H1 (cell line): Measurements from ENCODE around the gene ERG28. TPM values are rescaled to one million over a fixed set of nuclear protein-coding genes. Genes with fewer than 3 reads are reported as not detected.

Experiments
- CTCF ChIA-PET: fragments of 300-600 bp; sonication (Branson Sonifier 250); formaldehyde crosslinking; loops from one replicate; lab custom pipeline; 2021; ENCODE audit not compliant: partially characterized antibody; lab: Charles Lee
- POLR2A ChIA-PET: fragments of 300-600 bp; sonication (Branson Sonifier 250); formaldehyde crosslinking; loops from one replicate; lab custom pipeline; 2021; ENCODE audit warnings: inconsistent platforms; ENCODE audit not compliant: partially characterized antibody; lab: Charles Lee
- DNase-seq, 2 experiments: peaks; one replicate each; pipeline versions ENCODE4 v3.0.0 to v3.0.0-alpha.2; 2010 to 2022; ENCODE audit warnings: low spot score in 2 of 2, low read depth in 1 of 2, mixed read lengths in 1 of 2
- FAIRE-seq: peaks from 2 replicates; lab custom pipeline; 2011; peaks lifted over from hg19 to GRCh38; lab: Jason Lieb, UNC
- H2AFZ ChIP-seq: 2 replicates; pipeline ENCODE4 v1.8.1; 2012; ENCODE audit warnings: low read length, inconsistent platforms
- H2AK5ac ChIP-seq: 2 replicates; pipeline ENCODE4 v1.6.1; 2013; ENCODE audit warnings: low read depth, low read length
- H2BK120ac ChIP-seq: replicated peaks from 2 replicates; pipeline ENCODE3; 2013; ENCODE audit warnings: low read depth, low read length, inconsistent platforms
- H2BK12ac ChIP-seq: 2 replicates; pipeline ENCODE4 v1.6.1; 2013; ENCODE audit warnings: low read depth, low read length
- H2BK15ac ChIP-seq: 2 replicates; pipeline ENCODE4 v1.6.1; 2013; ENCODE audit warnings: low read length
- H2BK20ac ChIP-seq: 2 replicates; pipeline ENCODE4 v1.6.1; 2013; ENCODE audit warnings: low read length
- H2BK5ac ChIP-seq: 2 replicates; pipeline ENCODE4 v1.6.1; 2013; ENCODE audit warnings: low read depth, low read length
- H3K14ac ChIP-seq: 2 replicates; pipeline ENCODE4 v1.6.1; 2013; ENCODE audit warnings: inconsistent platforms; ENCODE audit not compliant: insufficient read length
- H3K18ac ChIP-seq: 2 replicates; pipeline ENCODE4 v1.6.1; 2013; ENCODE audit warnings: low read length; ENCODE audit errors: extremely low read depth
- H3K23ac ChIP-seq: 2 replicates; pipeline ENCODE4 v1.6.1; 2013; ENCODE audit warnings: inconsistent platforms; ENCODE audit not compliant: insufficient read length
- H3K23me2 ChIP-seq: 2 replicates; pipeline ENCODE4 v1.6.1; 2013; ENCODE audit warnings: low read depth, low read length
- H3K27ac ChIP-seq: 2 replicates; pipeline ENCODE4 v1.6.1; 2011; ENCODE audit warnings: low read depth, low read length, inconsistent platforms
- H3K27me3 ChIP-seq, 4 experiments: replicated peaks in 1 of 4; 1 replicate in 1 of 4; 2 replicates in 3 of 4; pipeline versions ENCODE4 v1.6.1 to v1.8.1; 2011 to 2013; ENCODE audit warnings: low read length in 3 of 4, mild to moderate bottlenecking in 3 of 4, inconsistent platforms in 2 of 4, mixed read lengths in 2 of 4, moderate library complexity in 1 of 4; ENCODE audit not compliant: control insufficient read depth in 3 of 4, insufficient read depth in 3 of 4; ENCODE audit errors: extremely low read depth in 1 of 4
- H3K36me3 ChIP-seq, 4 experiments: 2 replicates each; pipeline versions ENCODE4 v1.6.1 to v1.8.1; 2011 to 2013; ENCODE audit warnings: mild to moderate bottlenecking in 4 of 4, low read length in 3 of 4, moderate library complexity in 2 of 4, control low read depth in 1 of 4, inconsistent platforms in 1 of 4; ENCODE audit not compliant: insufficient read depth in 4 of 4, control insufficient read depth in 2 of 4
- H3K4ac ChIP-seq: replicated peaks from 2 replicates; pipeline ENCODE3; 2013; ENCODE audit warnings: low read length, low read depth, mixed read lengths, inconsistent platforms; ENCODE audit not compliant: insufficient read length
- H3K4me1 ChIP-seq, 4 experiments: replicated peaks in 1 of 4; 1 replicate in 1 of 4; 2 replicates in 3 of 4; pipeline versions ENCODE4 v1.6.1 to v1.8.1; 2011 to 2013; ENCODE audit warnings: low read length in 3 of 4, inconsistent platforms in 2 of 4, mixed read lengths in 1 of 4; ENCODE audit not compliant: insufficient read depth in 4 of 4, control insufficient read depth in 3 of 4
- H3K4me2 ChIP-seq, 2 experiments: 2 replicates each; pipeline versions ENCODE4 v1.6.1 to v1.8.1; 2011 to 2013; ENCODE audit warnings: low read depth in 2 of 2, low read length in 2 of 2, control low read depth in 1 of 2, inconsistent platforms in 1 of 2, mild to moderate bottlenecking in 1 of 2; ENCODE audit not compliant: insufficient read depth in 1 of 2
- H3K4me3 ChIP-seq, 4 experiments: fragments of 200-600, 300-600 bp in 1 of 4; sonication (generic), shearing (Covaris generic), sonication (Bioruptor Twin) in 1 of 4; 2 replicates each; pipeline versions ENCODE4 v1.5.1 to v1.8.1; 2011 to 2016; ENCODE audit warnings: low read length in 4 of 4, low read depth in 3 of 4, control low read depth in 2 of 4, inconsistent platforms in 2 of 4, mild to moderate bottlenecking in 2 of 4, mixed read lengths in 1 of 4, moderate library complexity in 1 of 4; ENCODE audit not compliant: insufficient read depth in 2 of 4; ENCODE audit errors: extremely low read depth in 1 of 4
- H3K56ac ChIP-seq: replicated peaks from 2 replicates; pipeline ENCODE3; 2013; ENCODE audit warnings: low read depth, mild to moderate bottlenecking, mixed read lengths, low read length, inconsistent platforms; ENCODE audit not compliant: insufficient read length
- H3K79me1 ChIP-seq: 2 replicates; pipeline ENCODE4 v1.6.1; 2013; ENCODE audit warnings: low read depth, low read length, control low read depth
- H3K79me2 ChIP-seq, 2 experiments: 2 replicates each; pipeline versions ENCODE4 v1.6.1 to v1.8.1; 2012 to 2013; ENCODE audit warnings: low read length in 2 of 2, mild to moderate bottlenecking in 2 of 2, inconsistent platforms in 1 of 2; ENCODE audit not compliant: insufficient read depth in 2 of 2, control insufficient read depth in 1 of 2
- H3K9ac ChIP-seq, 4 experiments: replicated peaks in 1 of 4; 1 replicate in 1 of 4; 2 replicates in 3 of 4; pipeline versions ENCODE4 v1.6.1 to v1.8.1; 2011 to 2013; ENCODE audit warnings: low read depth in 3 of 4, low read length in 3 of 4, control low read depth in 2 of 4, mild to moderate bottlenecking in 2 of 4, moderate library complexity in 2 of 4, inconsistent platforms in 1 of 4; ENCODE audit errors: extremely low read depth in 1 of 4
- H3K9me3 ChIP-seq, 2 experiments: 2 replicates each; pipeline versions ENCODE4 v1.6.1 to v1.8.1; 2012 to 2013; ENCODE audit warnings: mild to moderate bottlenecking in 2 of 2, moderate library complexity in 2 of 2, control low read depth in 1 of 2, inconsistent platforms in 1 of 2, low read depth in 1 of 2, low read length in 1 of 2, mixed read lengths in 1 of 2; ENCODE audit not compliant: insufficient read depth in 2 of 2
- H4K20me1 ChIP-seq, 2 experiments: replicated peaks in 1 of 2; 2 replicates each; pipeline versions ENCODE3 to v1.8.1; 2011 to 2013; ENCODE audit warnings: inconsistent platforms in 2 of 2, low read length in 2 of 2, mild to moderate bottlenecking in 1 of 2; ENCODE audit not compliant: insufficient read depth in 2 of 2, control insufficient read depth in 1 of 2
- H4K5ac ChIP-seq: 2 replicates; pipeline ENCODE4 v1.6.1; 2013; ENCODE audit warnings: low read length, low read depth, mixed read lengths, inconsistent platforms; ENCODE audit not compliant: insufficient read length
- H4K8ac ChIP-seq: 2 replicates; pipeline ENCODE4 v1.8.0; 2013; ENCODE audit warnings: mild to moderate bottlenecking, moderate library complexity, low read length, inconsistent platforms; ENCODE audit not compliant: insufficient read depth; ENCODE audit errors: extremely low read depth
- H4K91ac ChIP-seq: replicated peaks from 2 replicates; pipeline ENCODE3; 2013; ENCODE audit warnings: low read length, mixed read lengths, inconsistent platforms; ENCODE audit not compliant: insufficient read length
- BCL11A ChIP-seq, 2 experiments: IDR thresholded peaks; one replicate each; pipeline ENCODE4 v1.6.1; 2011; ENCODE audit warnings: low read depth in 2 of 2, low read length in 2 of 2, mild to moderate bottlenecking in 2 of 2
- CBX8 ChIP-seq: fragments of 300-800, 300-1000 bp; sonication (generic); IDR thresholded peaks from 2 replicates; pipeline ENCODE4 v1.7.1; 2016; ENCODE audit warnings: low read depth, low read length, borderline replicate concordance
- CHD2 ChIP-seq: IDR thresholded peaks from 2 replicates; pipeline ENCODE4 v1.6.1; 2012; ENCODE audit warnings: low read length, improper control_type of control experiment
- CTBP2 ChIP-seq: IDR thresholded peaks from 2 replicates; pipeline ENCODE4 v1.7.0; 2011; ENCODE audit warnings: borderline replicate concordance, mild to moderate bottlenecking, moderate library complexity, mixed read lengths, low read length; ENCODE audit not compliant: insufficient read depth, insufficient read length
- EGR1 ChIP-seq: IDR thresholded peaks from 2 replicates; pipeline ENCODE4 v1.6.1; 2011; ENCODE audit warnings: low read depth, low read length, borderline replicate concordance
- RXRA ChIP-seq: IDR thresholded peaks from 2 replicates; pipeline ENCODE4 v1.6.1; 2011; ENCODE audit warnings: low read depth, mild to moderate bottlenecking, low read length, moderate library complexity; ENCODE audit not compliant: insufficient read depth
- SIRT6 ChIP-seq: IDR thresholded peaks from one replicate; pipeline ENCODE4 v1.7.1; 2012; ENCODE audit warnings: low read length, inconsistent platforms
- SP1 ChIP-seq: IDR thresholded peaks from 2 replicates; pipeline ENCODE4 v1.6.1; 2011; ENCODE audit warnings: low read depth, low read length
- SUZ12 ChIP-seq: fragments of 200-600 bp; sonication (generic); IDR thresholded peaks from 2 replicates; pipeline ENCODE4 v1.6.1; 2012; ENCODE audit warnings: mild to moderate bottlenecking, inconsistent platforms, low read length, moderate library complexity, mixed read lengths
- ZNF274 ChIP-seq: IDR thresholded peaks from 2 replicates; pipeline ENCODE4 v1.7.0; 2012; ENCODE audit warnings: low read length, borderline replicate concordance; ENCODE audit errors: extremely low read depth
- WGBS, 2 experiments: shearing (Covaris generic) in 1 of 2; methylation state at CpG; one replicate each; pipeline versions ENCODE4 v1.1.6 to v1.1.7; 2013 to 2015; ENCODE audit warnings: low lambda C conversion rate in 2 of 2, mixed read lengths in 2 of 2, inconsistent platforms in 1 of 2, low coverage in 1 of 2, missing lambda C conversion rate in 1 of 2; ENCODE audit not compliant: insufficient replicate concordance in 2 of 2, insufficient coverage in 1 of 2, insufficient read length in 1 of 2; ENCODE audit errors: extremely low coverage in 1 of 2, missing lambda C conversion rate in 1 of 2; 5-methylcytosine and 5-hydroxymethylcytosine counted together
- polyA plus RNA-seq, 7 experiments: library from polyadenylated mRNA; depleted of rRNA in 3 of 7; stranded (reverse) in 5 of 7; unstranded in 2 of 7; fragments of >200 nt in 5 of 7; fragments of 200-250 nt in 2 of 7; gene quantifications; 1 replicate in 5 of 7; 2 replicates in 1 of 7; 4 replicates in 1 of 7; pipeline versions ENCODE4 v1.2.1 to v1.2.3, GENCODE V29; 2011 to 2013; ENCODE audit warnings: missing spikeins in 2 of 7, mixed read lengths in 2 of 7
- total RNA-seq: library from RNA; stranded (reverse); fragmentation: NEBNext Ultra II Directional; extraction: Animal tissue kit (Norgen Biotek cat#: 25700); gene quantifications from 2 replicates; pipeline ENCODE4 v1.2.1, GENCODE V29; 2021
- TF ChIP-seq, protein P1 (sequence below): IDR thresholded peaks from 2 replicates; pipeline ENCODE4 v1.6.1; 2012; ENCODE audit warnings: low read length, inconsistent platforms
- TF ChIP-seq, protein P2 (sequence below): IDR thresholded peaks from 2 replicates; pipeline ENCODE4 v1.6.1; 2011; ENCODE audit warnings: low read length, improper control_type of control experiment

Gene ERG28
- total and polyA plus RNA-seq, 2 of the 8 experiments (the other 6 are each of a cell fraction or from before 2014, with no cell fraction given), result 32.6 to 56.7 TPM

DNA sequence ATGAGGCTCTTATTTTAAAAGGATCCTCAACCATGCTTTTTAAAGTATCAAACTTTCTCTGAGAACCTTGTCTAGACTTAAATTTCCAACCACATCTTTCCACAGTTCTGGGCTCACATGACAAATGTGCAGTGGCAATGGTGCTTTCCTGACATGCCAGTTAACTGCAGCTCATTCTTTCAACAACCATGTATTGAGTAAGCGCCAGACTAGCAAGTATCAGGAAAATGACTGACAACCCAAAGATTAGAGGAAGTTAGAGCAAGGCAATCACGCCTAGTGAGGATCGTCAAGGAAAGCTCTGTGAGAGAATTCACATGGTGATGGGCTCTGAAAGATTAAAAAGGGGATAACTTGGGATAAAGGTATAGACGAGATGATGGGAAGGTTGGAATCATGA lies 46.5 kb downstream of the ERG28 start:
- no peak overlapping the region for H3K4me2 ChIP-seq
- H3K4me1 ChIP-seq, result no peaks in the 10 kb centered on the region
- no peak overlapping the region for H3K4me3 ChIP-seq
- ChIA-PET CTCF (interaction anchor here (1.4 to 2.2 kb wide), 4 partner anchors 11 to 43 kb away, joined by 3 to 8 read pairs (median 4); partner anchors contain the start of gene FLVCR2), POLR2A (no interaction called here)
- no peaks in the 10 kb centered on the region for H3K79me1 ChIP-seq
- no peak overlapping the region for H4K91ac ChIP-seq
- no peak overlapping the region for H3K9ac ChIP-seq
- H4K5ac ChIP-seq, result no peak overlapping the region
- H3K18ac ChIP-seq, result no peak overlapping the region
- H4K20me1 ChIP-seq, result no peaks in the 10 kb centered on the region
- no peak overlapping the region for H3K56ac ChIP-seq
- no peak overlapping the region for H2BK15ac ChIP-seq
- H3K9me3 ChIP-seq, result no peaks in the 10 kb centered on the region
- H3K23ac ChIP-seq, result no peak overlapping the region
- H3K27me3 ChIP-seq, result no peaks in the 10 kb centered on the region
- H2BK12ac ChIP-seq, result no peak overlapping the region
- no peak overlapping the region for H3K4ac ChIP-seq
- no peaks in the 10 kb centered on the region for H3K79me2 ChIP-seq
- H2AK5ac ChIP-seq, result no peak overlapping the region
- no peak overlapping the region for H2BK120ac ChIP-seq
- H3K27ac ChIP-seq, result no peak overlapping the region
- no peak overlapping the region for H3K14ac ChIP-seq
- DNase-seq, result no peak
- no peak overlapping the region for H2AFZ ChIP-seq
- no peak for FAIRE-seq
- 66 to 100% methylated on average over 1 to 4 of the region's 4 CpGs for WGBS, 2 experiments
- no peaks in the 10 kb centered on the region; the same call in 1 of the 2 replicates for H3K23me2 ChIP-seq
- no peak overlapping the region for H2BK5ac ChIP-seq
- H3K36me3 ChIP-seq, result no peaks in the 10 kb centered on the region
- no peak overlapping the region for H4K8ac ChIP-seq
- H2BK20ac ChIP-seq, result no peak overlapping the region
- TF ChIP-seq ZNF274 (no peak), CHD2 (no peak), SP1 (no peak), SUZ12 (no peak), CTBP2 (no peak), CBX8 (no peak), SIRT6 (no peak), BCL11A (IDR thresholded peaks at IDR 0.05; ENCODE audit: low read depth in 2 of 2, low read length in 2 of 2) (no peak), RXRA (no peak), EGR1 (no peak)
- TF ChIP-seq, protein P1, sequence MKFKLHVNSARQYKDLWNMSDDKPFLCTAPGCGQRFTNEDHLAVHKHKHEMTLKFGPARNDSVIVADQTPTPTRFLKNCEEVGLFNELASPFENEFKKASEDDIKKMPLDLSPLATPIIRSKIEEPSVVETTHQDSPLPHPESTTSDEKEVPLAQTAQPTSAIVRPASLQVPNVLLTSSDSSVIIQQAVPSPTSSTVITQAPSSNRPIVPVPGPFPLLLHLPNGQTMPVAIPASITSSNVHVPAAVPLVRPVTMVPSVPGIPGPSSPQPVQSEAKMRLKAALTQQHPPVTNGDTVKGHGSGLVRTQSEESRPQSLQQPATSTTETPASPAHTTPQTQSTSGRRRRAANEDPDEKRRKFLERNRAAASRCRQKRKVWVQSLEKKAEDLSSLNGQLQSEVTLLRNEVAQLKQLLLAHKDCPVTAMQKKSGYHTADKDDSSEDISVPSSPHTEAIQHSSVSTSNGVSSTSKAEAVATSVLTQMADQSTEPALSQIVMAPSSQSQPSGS, result no peak
- TF ChIP-seq, protein P2, sequence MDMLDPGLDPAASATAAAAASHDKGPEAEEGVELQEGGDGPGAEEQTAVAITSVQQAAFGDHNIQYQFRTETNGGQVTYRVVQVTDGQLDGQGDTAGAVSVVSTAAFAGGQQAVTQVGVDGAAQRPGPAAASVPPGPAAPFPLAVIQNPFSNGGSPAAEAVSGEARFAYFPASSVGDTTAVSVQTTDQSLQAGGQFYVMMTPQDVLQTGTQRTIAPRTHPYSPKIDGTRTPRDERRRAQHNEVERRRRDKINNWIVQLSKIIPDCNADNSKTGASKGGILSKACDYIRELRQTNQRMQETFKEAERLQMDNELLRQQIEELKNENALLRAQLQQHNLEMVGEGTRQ, result no peak
